SK-N-SH (cell line): ENCODE data around the gene SF3B4. TPM values are rescaled to one million over a fixed set of nuclear protein-coding genes. Genes with fewer than 3 reads are reported as not detected.

ENCODE experiments used
- CTCF ChIA-PET: fragments of 300-600, 350-600 bp; formaldehyde crosslinking; extraction: SDS; loops from one replicate; lab custom pipeline; 2021; lab: Yijun Ruan, JAX
- POLR2A ChIA-PET: fragments of 350-600 bp; sonication (Branson Sonifier 250); formaldehyde crosslinking; extraction: SDS; loops from one replicate; lab custom pipeline; 2020; ENCODE audit warnings: antibody characterized with exemption, inconsistent platforms; lab: Yijun Ruan, JAX
- DNase-seq: peaks from one replicate; pipeline ENCODE4 v3.0.0; 2012
- H2AFZ ChIP-seq: fragments of 200-600 bp; sonication (generic); 2 replicates; pipeline ENCODE4 v1.8.1; 2016; ENCODE audit warnings: antibody characterized with exemption, mild to moderate bottlenecking, low read depth
- H3F3A ChIP-seq: fragments of 200-600 bp; sonication (generic); replicated peaks from 2 replicates; pipeline ENCODE3; 2016; ENCODE audit warnings: antibody characterized with exemption, mild to moderate bottlenecking; ENCODE audit not compliant: insufficient read depth
- H3K27ac ChIP-seq, 2 experiments: fragments of 200-500 bp in 1 of 2; fragments of 200-600 bp in 1 of 2; sonication (Bioruptor generic) in 1 of 2; sonication (generic), shearing (Covaris generic) in 1 of 2; 2 replicates each; pipeline versions ENCODE4 v1.5.1 to v1.6.1; 2014 to 2016; ENCODE audit warnings: low read depth in 2 of 2, inconsistent platforms in 1 of 2, low read length in 1 of 2, mild to moderate bottlenecking in 1 of 2, mixed read lengths in 1 of 2
- H3K27me3 ChIP-seq: fragments of 200-600 bp; sonication (generic), shearing (Covaris generic); 2 replicates; pipeline ENCODE4 v1.6.1; 2016; ENCODE audit warnings: mixed run types; ENCODE audit not compliant: insufficient read depth
- H3K36me3 ChIP-seq, 2 experiments: fragments of 200-500 bp in 1 of 2; fragments of 200-600 bp in 1 of 2; sonication (Bioruptor generic) in 1 of 2; sonication (generic) in 1 of 2; replicated peaks in 1 of 2; 2 replicates each; pipeline versions ENCODE3 to v1.5.1; 2014 to 2016; ENCODE audit warnings: low read length in 1 of 2, mild to moderate bottlenecking in 1 of 2; ENCODE audit not compliant: insufficient read depth in 2 of 2, control insufficient read depth in 1 of 2
- H3K4me1 ChIP-seq, 2 experiments: fragments of 200-500 bp in 1 of 2; fragments of 200-600 bp in 1 of 2; sonication (Bioruptor generic) in 1 of 2; sonication (generic), shearing (Covaris generic) in 1 of 2; 2 replicates each; pipeline versions ENCODE4 v1.5.1 to v1.6.1; 2014 to 2016; ENCODE audit warnings: low read depth in 1 of 2, low read length in 1 of 2, mixed run types in 1 of 2; ENCODE audit not compliant: insufficient read depth in 2 of 2, control insufficient read depth in 1 of 2
- H3K4me2 ChIP-seq: fragments of 200-600 bp; sonication (generic), shearing (Covaris generic); 2 replicates; pipeline ENCODE4 v1.6.1; 2017; ENCODE audit warnings: mixed run types
- H3K4me3 ChIP-seq, 2 experiments: fragments of 200-500 bp in 1 of 2; fragments of 200-600 bp in 1 of 2; sonication (Bioruptor generic) in 1 of 2; sonication (generic), shearing (Covaris generic) in 1 of 2; 2 replicates each; pipeline versions ENCODE4 v1.5.1 to v1.8.1; 2014 to 2016; ENCODE audit warnings: low read depth in 2 of 2, inconsistent platforms in 1 of 2, low read length in 1 of 2, mild to moderate bottlenecking in 1 of 2, mixed read lengths in 1 of 2, moderate library complexity in 1 of 2
- H3K79me2 ChIP-seq: fragments of 200-600 bp; sonication (generic); 2 replicates; pipeline ENCODE4 v1.8.1; 2017; ENCODE audit warnings: mild to moderate bottlenecking; ENCODE audit not compliant: insufficient read depth
- H3K9ac ChIP-seq: fragments of 200-600 bp; sonication (generic); 2 replicates; pipeline ENCODE4 v1.6.1; 2017; ENCODE audit warnings: mixed run types
- H3K9me2 ChIP-seq: fragments of 200-600 bp; sonication (generic); 2 replicates; pipeline ENCODE4 v1.6.1; 2017; ENCODE audit warnings: mixed run types
- H3K9me3 ChIP-seq: fragments of 200-600 bp; sonication (generic); 2 replicates; pipeline ENCODE4 v1.6.1; 2017; ENCODE audit warnings: mixed run types, mild to moderate bottlenecking, moderate library complexity
- H4K20me1 ChIP-seq: fragments of 200-600 bp; sonication (generic); 2 replicates; pipeline ENCODE4 v1.6.1; 2017; ENCODE audit warnings: mild to moderate bottlenecking, mixed run types; ENCODE audit not compliant: insufficient read depth
- ELF1 ChIP-seq: IDR thresholded peaks from 2 replicates; pipeline ENCODE4 v1.4.0; 2012
- FOSL2 ChIP-seq: IDR thresholded peaks from 2 replicates; pipeline ENCODE4 v1.4.0; 2012; ENCODE audit warnings: low read depth, mild to moderate bottlenecking, moderate library complexity, borderline replicate concordance
- GABPA ChIP-seq: IDR thresholded peaks from 2 replicates; pipeline ENCODE4 v1.4.0; 2012; ENCODE audit warnings: low read depth, mild to moderate bottlenecking
- GATA2 ChIP-seq: sonication (generic); formaldehyde crosslinking; IDR thresholded peaks from 2 replicates; pipeline ENCODE4 v1.5.0; 2020; ENCODE audit warnings: mild to moderate bottlenecking, missing genetic modification reagents
- JUND ChIP-seq: IDR thresholded peaks from 2 replicates; pipeline ENCODE4 v1.4.0; 2012
- MAX ChIP-seq: IDR thresholded peaks from 2 replicates; pipeline ENCODE4 v1.4.0; 2012; ENCODE audit warnings: low read depth
- MEF2A ChIP-seq: IDR thresholded peaks from 2 replicates; pipeline ENCODE4 v1.4.0; 2012; ENCODE audit warnings: low read depth, borderline replicate concordance
- MXI1 ChIP-seq: IDR thresholded peaks from 2 replicates; pipeline ENCODE4 v1.6.1; 2012; ENCODE audit warnings: mild to moderate bottlenecking, low read depth, low read length, improper control_type of control experiment
- NFIC ChIP-seq: IDR thresholded peaks from 2 replicates; pipeline ENCODE4 v1.4.0; 2012; ENCODE audit warnings: borderline replicate concordance
- RAD21 ChIP-seq: IDR thresholded peaks from 2 replicates; pipeline ENCODE4 v1.6.1; 2012; ENCODE audit warnings: mild to moderate bottlenecking, low read length
- RFX5 ChIP-seq: IDR thresholded peaks from 2 replicates; pipeline ENCODE4 v1.6.1; 2012; ENCODE audit warnings: mild to moderate bottlenecking, improper control_type of control experiment, low read length
- TAF1 ChIP-seq: IDR thresholded peaks from 2 replicates; pipeline ENCODE4 v1.6.1; 2012; ENCODE audit warnings: low read depth, mild to moderate bottlenecking, low read length, moderate library complexity, borderline replicate concordance
- TCF12 ChIP-seq: IDR thresholded peaks from 2 replicates; pipeline ENCODE4 v1.4.0; 2012
- TEAD4 ChIP-seq: IDR thresholded peaks from 2 replicates; pipeline ENCODE4 v1.4.0; 2012; ENCODE audit warnings: mild to moderate bottlenecking, borderline replicate concordance; ENCODE audit not compliant: insufficient read depth
- USF1 ChIP-seq: IDR thresholded peaks from 2 replicates; pipeline ENCODE4 v1.4.0; 2012; ENCODE audit warnings: low read depth, borderline replicate concordance
- USF2 ChIP-seq: fragments of 150-350 bp; IDR thresholded peaks from 2 replicates; pipeline ENCODE4 v1.6.1; 2017; ENCODE audit warnings: antibody characterized with exemption, low read length, low read depth, borderline replicate concordance
- YY1 ChIP-seq: IDR thresholded peaks from 2 replicates; pipeline ENCODE4 v1.4.0; 2012; ENCODE audit warnings: low read depth, mild to moderate bottlenecking
- WGBS: methylation state at CpG from one replicate; pipeline ENCODE4 v1.1.6; 2017; ENCODE audit warnings: low lambda C conversion rate; 5-methylcytosine and 5-hydroxymethylcytosine counted together
- polyA plus RNA-seq, 3 experiments: library from polyadenylated mRNA; depleted of rRNA; stranded (reverse); fragments of >200 nt; gene quantifications; 2 replicates each; pipeline ENCODE4 v1.2.3, GENCODE V29; 2012
- TF ChIP-seq, protein P1 (sequence below): fragments of 150-350 bp; IDR thresholded peaks from 2 replicates; pipeline ENCODE4 v1.6.1; 2016; ENCODE audit warnings: mild to moderate bottlenecking, low read depth, low read length
- TF ChIP-seq, protein P2 (sequence below): IDR thresholded peaks from 2 replicates; pipeline ENCODE4; 2012
- TF ChIP-seq, protein P3 (sequence below): IDR thresholded peaks from 2 replicates; pipeline ENCODE4 v1.6.1; 2012; ENCODE audit warnings: mild to moderate bottlenecking, low read depth, low read length, moderate library complexity

Gene SF3B4
- polyA plus RNA-seq, 1 of the 3 experiments (the other 2 are of a cell fraction) = 54.3 TPM

GRCh38 chr1:149977345-149977744 lies 49.7 kb upstream of the SF3B4 start:
- Histone ChIP-seq H3K9ac (no peak overlapping the region), H4K20me1 (peaks cover 33% of the 10 kb centered on the region), H3K4me2 (no peak overlapping the region), H3K9me3 (no peaks in the 10 kb centered on the region), H3F3A (peaks cover 8% of the 10 kb centered on the region), H2AFZ (no peak overlapping the region), H3K4me1 (peaks cover 0 to 14% of the 10 kb centered on the region in 2 experiments; a peak in 3 of 4 replicates), H3K36me3 (peaks cover 16 to 30% of the 10 kb centered on the region in 2 experiments), H3K27me3 (no peaks in the 10 kb centered on the region), H3K79me2 (peaks cover 54% of the 10 kb centered on the region), H3K4me3 (no peak overlapping the region), H3K27ac (no peak overlapping the region), H3K9me2 (no peaks in the 10 kb centered on the region)
- ChIA-PET POLR2A (no interaction called here), CTCF (no interaction called here)
- no peak for DNase-seq
- WGBS = 100% methylated on average over 3 of the region's 3 CpGs
- TF ChIP-seq GABPA (no peak), TCF12 (no peak), TEAD4 (no peak), RFX5 (no peak), USF1 (no peak), NFIC (no peak), ELF1 (no peak), TAF1 (no peak), GATA2 (CRISPR knock-in tag) (no peak), USF2 (no peak), MAX (no peak), MXI1 (no peak), FOSL2 (no peak), YY1 (no peak), JUND (no peak), MEF2A (no peak), RAD21 (no peak)
- TF ChIP-seq, protein P1, sequence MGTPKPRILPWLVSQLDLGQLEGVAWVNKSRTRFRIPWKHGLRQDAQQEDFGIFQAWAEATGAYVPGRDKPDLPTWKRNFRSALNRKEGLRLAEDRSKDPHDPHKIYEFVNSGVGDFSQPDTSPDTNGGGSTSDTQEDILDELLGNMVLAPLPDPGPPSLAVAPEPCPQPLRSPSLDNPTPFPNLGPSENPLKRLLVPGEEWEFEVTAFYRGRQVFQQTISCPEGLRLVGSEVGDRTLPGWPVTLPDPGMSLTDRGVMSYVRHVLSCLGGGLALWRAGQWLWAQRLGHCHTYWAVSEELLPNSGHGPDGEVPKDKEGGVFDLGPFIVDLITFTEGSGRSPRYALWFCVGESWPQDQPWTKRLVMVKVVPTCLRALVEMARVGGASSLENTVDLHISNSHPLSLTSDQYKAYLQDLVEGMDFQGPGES = no peak
- TF ChIP-seq, protein P2, sequence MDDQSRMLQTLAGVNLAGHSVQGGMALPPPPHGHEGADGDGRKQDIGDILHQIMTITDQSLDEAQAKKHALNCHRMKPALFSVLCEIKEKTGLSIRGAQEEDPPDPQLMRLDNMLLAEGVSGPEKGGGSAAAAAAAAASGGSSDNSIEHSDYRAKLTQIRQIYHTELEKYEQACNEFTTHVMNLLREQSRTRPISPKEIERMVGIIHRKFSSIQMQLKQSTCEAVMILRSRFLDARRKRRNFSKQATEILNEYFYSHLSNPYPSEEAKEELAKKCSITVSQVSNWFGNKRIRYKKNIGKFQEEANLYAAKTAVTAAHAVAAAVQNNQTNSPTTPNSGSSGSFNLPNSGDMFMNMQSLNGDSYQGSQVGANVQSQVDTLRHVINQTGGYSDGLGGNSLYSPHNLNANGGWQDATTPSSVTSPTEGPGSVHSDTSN = no peak
- TF ChIP-seq, protein P3, sequence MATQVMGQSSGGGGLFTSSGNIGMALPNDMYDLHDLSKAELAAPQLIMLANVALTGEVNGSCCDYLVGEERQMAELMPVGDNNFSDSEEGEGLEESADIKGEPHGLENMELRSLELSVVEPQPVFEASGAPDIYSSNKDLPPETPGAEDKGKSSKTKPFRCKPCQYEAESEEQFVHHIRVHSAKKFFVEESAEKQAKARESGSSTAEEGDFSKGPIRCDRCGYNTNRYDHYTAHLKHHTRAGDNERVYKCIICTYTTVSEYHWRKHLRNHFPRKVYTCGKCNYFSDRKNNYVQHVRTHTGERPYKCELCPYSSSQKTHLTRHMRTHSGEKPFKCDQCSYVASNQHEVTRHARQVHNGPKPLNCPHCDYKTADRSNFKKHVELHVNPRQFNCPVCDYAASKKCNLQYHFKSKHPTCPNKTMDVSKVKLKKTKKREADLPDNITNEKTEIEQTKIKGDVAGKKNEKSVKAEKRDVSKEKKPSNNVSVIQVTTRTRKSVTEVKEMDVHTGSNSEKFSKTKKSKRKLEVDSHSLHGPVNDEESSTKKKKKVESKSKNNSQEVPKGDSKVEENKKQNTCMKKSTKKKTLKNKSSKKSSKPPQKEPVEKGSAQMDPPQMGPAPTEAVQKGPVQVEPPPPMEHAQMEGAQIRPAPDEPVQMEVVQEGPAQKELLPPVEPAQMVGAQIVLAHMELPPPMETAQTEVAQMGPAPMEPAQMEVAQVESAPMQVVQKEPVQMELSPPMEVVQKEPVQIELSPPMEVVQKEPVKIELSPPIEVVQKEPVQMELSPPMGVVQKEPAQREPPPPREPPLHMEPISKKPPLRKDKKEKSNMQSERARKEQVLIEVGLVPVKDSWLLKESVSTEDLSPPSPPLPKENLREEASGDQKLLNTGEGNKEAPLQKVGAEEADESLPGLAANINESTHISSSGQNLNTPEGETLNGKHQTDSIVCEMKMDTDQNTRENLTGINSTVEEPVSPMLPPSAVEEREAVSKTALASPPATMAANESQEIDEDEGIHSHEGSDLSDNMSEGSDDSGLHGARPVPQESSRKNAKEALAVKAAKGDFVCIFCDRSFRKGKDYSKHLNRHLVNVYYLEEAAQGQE = no peak
